DLD1 (cell line): ENCODE measurements around the gene MECP2.
"Not testable (repeated sequence)": the region's sequence is repeated elsewhere in the genome, so short reads cannot be mapped to it uniquely, and the experiment has no call there.

Source experiments
- in situ Hi-C: cut with HindIII; loops from 2 replicates; pipeline ENCODE4 v1.10.0; 2017; ENCODE audit warnings: low sequenced_read_pairs

The MECP2 gene

GRCh38 chrX:154097589-154098541 is at the start of gene MECP2:
MECP2 (minus strand) TSS chrX:154097717.
- in situ Hi-C loops, result no loop called here

DNA sequence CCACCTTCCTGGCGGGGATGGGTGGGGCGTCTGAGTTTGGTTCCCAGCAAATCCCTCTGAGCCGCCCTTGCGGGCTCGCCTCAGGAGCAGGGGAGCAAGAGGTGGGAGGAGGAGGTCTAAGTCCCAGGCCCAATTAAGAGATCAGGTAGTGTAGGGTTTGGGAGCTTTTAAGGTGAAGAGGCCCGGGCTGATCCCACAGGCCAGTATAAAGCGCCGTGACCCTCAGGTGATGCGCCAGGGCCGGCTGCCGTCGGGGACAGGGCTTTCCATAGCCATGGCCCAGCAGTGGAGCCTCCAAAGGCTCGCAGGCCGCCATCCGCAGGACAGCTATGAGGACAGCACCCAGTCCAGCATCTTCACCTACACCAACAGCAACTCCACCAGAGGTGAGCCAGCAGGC is 46.5 kb upstream of the MECP2 start, which contains the start of gene OPN1LW:
Gene OPN1LW (plus strand): TSS at position 234 of the 400 bp plus-strand sequence. CDS start 41 bp downstream, at position 275.
- in situ Hi-C loops, result not testable (repeated sequence)

DNA sequence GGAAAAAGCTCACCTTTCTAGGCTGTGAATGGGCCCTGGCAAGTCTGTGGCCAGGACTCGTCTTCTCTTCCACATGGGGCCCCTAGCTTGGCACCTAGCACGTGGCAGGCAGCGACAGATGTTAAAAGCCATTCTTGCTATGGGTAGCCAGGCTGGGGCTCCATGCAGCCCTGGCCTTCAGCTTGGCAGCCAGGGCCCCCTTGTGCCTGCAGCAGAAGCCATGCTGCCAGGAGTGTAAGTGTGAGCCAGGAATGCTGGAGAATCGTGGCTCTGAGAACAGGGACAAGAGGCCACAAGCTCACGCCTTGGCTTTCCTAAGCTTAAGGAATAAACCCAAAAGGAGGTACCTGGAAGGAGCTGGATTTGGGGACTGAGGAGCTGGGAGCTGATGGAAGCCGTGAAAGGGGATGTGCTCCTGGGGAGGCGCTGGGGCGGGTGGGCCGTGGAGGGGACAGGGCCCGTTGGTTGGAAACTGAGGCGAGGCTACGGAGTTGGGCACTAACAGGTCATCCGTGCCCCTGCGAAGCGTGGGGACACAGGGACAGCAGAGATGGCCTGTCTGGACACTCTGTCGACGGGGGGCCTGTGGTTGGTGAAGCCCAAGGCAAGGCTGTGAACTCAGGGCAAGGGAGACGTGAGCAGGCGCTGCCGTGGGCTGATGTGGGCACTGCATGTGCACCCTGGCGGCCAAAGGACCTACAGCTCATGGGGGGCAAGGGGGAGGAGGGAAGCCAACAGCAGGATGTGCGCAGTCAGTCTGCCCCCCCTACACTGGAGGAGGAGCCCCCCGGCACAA is 45.6 kb upstream of the MECP2 start:
- in situ Hi-C loops, result no loop called here

- in situ Hi-C loops, result no loop called here
These were observed 44.9 kb upstream of the MECP2 start for GRCh38 chrX:154142386-154142785.

DNA sequence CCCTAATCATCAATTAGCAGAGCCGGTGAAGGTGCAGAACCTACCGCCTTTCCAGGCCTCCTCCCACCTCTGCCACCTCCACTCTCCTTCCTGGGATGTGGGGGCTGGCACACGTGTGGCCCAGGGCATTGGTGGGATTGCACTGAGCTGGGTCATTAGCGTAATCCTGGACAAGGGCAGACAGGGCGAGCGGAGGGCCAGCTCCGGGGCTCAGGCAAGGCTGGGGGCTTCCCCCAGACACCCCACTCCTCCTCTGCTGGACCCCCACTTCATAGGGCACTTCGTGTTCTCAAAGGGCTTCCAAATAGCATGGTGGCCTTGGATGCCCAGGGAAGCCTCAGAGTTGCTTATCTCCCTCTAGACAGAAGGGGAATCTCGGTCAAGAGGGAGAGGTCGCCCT is 43.2 kb upstream of the MECP2 start:
- in situ Hi-C loops, result no loop called here

- in situ Hi-C loops, result no loop called here
These were observed 42.7 kb upstream of the MECP2 start for GRCh38 chrX:154140206-154140605.

- in situ Hi-C loops, result no loop called here
These were observed 41.3 kb upstream of the MECP2 start for GRCh38 chrX:154138857-154139256.

DNA sequence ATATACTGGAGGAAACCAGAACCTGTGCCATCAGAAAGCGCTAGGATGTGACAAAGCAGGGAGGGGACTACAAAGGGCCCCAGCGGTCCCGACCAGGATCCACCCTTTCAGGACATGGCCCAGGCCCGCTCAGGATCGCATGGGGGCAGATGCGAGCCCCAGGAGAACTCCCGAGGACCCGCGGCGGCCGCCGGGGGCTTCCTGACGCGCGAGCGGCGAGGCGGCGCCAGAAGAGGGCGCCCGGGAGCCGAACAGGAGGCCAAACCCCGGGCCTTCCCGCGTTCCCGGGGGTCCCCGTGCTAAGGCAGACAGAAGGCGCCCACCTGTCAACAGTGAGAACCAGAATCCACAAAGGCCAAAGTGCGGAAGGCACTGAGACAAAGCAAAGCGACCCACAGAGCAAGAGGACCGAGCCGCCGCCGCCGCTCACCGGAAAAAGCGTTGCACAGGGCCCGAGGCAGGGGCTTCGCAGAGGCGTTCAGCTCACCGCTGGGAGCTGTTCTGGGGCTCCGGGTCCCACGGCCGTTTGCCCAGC is 39.2 kb upstream of the MECP2 start:
- in situ Hi-C loops, result no loop called here

DNA sequence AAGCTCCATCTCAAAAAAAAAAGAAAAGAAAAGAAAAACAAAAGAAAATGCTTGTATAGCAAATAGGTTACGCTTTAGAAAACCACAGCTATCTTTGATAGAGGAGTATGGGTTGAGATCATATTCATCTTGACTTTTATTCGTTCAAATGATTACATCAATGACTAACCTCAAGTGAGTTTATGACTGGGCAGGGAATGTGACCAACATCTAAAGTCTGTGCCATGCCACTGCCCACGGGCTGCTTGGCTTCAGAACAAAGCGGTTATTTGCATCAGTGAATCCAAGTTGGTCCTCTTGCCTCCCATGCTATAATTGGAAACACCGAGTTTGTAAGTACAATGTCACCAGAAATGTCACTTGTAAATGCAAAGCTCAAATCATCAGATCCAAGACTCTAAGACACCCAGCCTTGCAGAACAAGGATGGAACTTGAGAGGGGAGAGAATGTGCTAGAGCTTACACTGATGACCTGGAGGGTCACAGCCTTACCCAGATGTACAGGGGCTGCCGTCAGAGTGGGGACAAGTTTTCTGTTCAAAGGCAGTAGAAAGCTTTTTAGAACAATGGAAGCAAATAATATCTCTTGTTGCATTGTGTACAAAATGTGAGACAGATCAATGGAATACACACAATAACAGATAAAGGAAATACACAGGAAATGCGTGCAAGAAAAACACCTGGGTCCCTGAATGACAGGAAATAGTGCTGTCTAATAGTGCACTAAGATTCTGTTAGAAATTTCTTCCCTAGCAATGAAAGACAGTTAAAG is 38.1 kb upstream of the MECP2 start:
- in situ Hi-C loops, result no loop called here

DNA sequence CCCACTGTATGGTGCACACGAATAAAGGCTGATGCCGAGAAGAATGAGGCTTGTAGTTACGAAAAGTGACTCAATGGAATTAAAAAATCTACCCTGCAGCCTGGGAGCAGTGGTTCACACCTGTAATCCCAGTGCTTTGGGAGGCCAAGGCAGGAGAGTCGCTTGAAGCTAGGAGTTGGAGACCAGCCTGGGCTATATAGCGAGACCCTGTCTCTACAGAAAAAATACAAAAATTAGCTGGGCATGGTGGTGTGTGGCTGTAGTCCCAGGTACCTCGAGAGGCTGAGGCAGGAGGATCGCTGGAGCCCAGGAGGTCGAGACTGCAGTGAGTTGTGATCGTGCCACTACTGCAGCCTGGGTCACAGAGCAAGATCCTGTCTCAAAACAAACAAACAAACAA is 34.8 kb upstream of the MECP2 start:
- in situ Hi-C loops, result no loop called here

GRCh38 chrX:154131955-154132354 is 34.4 kb upstream of the MECP2 start:
- in situ Hi-C loops, result no loop called here

DNA sequence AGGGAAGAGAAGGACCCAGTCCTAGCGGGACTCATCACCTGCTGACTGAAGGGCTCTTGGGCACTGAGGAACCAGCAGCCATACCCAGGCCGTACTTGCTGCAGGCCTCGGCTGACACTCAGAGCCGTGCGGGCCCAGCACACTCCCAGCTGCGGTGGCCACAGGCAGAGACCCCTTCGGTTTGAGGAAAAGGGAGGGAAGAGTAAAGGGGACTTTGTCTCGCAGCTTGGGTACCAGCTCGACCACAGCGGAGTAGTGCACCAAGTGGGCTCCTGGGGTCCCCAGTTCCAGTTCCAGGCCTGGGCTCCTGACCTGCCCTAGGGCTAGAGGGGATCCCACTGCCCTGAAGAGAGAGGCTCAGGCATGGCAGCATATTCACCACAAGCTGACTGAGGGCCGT is 28.6 kb upstream of the MECP2 start:
- in situ Hi-C loops, result no loop called here

DNA sequence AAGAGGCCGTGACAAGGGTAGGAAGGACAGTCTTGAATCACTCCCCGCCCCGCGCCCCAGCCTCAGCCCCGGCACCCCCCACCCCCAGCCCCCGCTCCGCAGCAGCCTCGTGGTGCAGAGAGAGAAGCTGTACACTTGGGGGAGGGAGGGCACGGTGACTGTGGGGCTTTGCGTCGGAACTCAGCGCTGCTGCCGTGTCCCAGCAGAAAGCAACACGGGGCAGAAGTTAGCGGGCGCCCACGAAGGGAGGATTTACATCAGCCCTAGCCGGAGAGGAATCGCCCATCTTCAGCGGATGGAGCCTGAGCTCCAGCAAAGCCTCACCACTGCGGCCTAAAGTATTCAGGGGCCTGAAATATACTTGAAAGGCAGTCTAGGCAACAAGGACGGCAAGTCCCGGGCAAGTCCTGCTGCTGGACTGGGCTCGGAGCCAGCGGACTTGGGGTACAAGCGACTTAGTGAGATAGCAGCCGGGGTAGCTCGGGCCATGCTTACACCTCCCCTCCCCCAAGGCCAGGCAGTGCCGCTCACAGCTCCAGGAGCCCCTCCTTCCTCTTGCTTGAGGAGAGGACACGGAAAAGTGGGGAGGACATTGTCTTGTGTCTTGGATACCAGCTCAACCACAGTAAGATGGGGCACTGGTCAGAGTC is 28.0 kb upstream of the MECP2 start:
- in situ Hi-C loops, result no loop called here

DNA sequence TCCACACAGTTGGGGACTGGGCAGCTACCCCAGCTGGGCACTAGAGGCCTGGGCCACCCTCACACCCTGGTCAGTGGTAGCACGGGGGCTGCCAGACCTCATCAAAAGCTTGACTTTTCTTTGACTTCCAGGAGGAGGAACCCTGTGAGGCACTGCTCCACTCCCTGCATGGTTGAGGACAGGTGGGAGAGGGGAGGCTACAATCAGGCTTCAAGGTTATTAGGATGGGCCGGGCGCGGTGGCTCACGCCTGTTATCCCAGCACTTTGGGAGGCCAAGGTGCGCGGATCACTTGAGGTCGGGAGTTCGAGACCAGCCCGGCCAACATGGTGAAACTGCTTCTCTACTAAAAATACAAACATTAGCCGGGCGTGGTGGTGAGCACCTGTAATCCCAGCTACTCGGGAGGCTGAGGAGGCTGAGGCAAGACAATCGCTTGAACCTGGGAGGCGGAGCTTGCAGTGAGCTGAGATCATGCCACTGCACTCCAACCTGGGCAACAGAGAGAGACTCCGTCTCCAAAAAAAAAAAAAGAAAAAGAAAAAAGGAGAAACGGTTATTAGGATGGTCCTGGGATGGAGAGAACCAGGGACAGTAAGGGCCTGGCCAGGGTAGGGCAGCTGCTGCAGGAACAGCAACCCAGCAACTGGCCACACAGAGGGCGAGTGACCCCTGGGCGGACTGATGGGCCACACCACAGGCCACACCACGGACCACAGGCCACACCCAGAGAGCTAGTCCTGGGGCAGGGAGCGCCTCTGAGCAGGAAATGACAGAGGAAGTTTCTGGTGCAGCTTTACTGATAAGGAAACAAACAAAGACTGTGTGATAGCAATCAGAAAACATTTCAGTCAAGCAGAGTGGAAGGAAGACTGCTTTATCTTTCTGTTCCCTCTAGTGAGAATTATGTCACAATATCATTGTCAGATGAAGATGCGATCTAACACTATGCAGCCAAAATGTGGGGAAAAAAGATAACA is 26.0 kb upstream of the MECP2 start:
- in situ Hi-C loops, result no loop called here

- in situ Hi-C loops, result no loop called here
These were observed 24.4 kb upstream of the MECP2 start for GRCh38 chrX:154121961-154122360.

- in situ Hi-C loops, result no loop called here
These were observed 23.7 kb upstream of the MECP2 start for GRCh38 chrX:154121207-154121606.

DNA sequence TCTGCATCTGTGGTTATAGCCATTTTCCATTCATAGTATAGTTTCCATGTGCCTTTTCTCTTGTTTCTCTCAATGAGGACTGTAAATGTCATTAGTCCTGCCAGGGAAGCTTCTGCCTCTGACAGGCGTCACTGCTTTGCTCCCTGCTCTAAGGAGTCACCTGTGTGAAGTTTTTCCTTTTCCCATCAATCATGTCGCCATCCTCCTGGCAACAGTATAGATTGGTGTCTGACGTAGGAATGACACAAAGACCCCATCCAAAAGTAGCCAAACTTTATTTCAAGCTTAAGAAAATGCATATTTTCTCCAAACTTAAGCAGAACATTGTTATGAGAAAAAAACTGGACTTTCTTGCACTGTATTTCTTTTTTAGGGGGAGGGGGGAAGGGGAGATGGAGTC is 23.1 kb upstream of the MECP2 start:
- in situ Hi-C loops, result no loop called here

DNA sequence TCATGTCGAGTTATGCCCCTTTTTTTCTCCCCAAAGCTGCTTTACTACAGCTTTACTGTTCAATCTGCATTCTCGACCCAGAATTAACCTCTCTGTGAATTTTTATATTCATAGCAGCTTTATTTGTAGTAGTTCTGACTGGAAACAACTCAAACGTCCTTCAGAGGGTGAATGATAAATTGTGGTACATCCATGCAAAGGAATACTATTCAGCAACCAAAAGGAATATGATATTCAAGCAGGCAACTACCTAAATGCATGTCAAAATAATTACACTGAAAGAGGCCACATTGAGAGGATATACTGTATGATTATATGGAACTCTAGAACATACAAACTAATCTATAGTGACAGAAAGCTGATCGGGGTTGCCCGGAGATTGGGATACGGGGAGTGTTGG is 20.0 kb upstream of the MECP2 start:
- in situ Hi-C loops, result no loop called here
